Loucy (cell line): ENCODE measurements around the gene OCEL1.

Source experiments
- H2AFZ ChIP-seq: fragments of 200-600 bp; sonication (generic); 2 replicates; pipeline ENCODE4 v1.6.0; 2016; ENCODE audit warnings: antibody characterized with exemption, mild to moderate bottlenecking, low read length, moderate library complexity
- H3F3A ChIP-seq: fragments of 200-600 bp; 2 replicates; pipeline ENCODE4 v1.6.0; 2016; ENCODE audit warnings: antibody characterized with exemption, low read depth, mild to moderate bottlenecking
- H3K27me3 ChIP-seq: fragments of 200-600 bp; sonication (generic); 2 replicates; pipeline ENCODE4 v1.6.1; 2014; ENCODE audit warnings: low read length, mild to moderate bottlenecking; ENCODE audit not compliant: insufficient read depth, poor library complexity, severe bottlenecking
- H3K36me3 ChIP-seq: fragments of 200-600 bp; sonication (generic); 2 replicates; pipeline ENCODE4 v1.6.1; 2016; ENCODE audit warnings: low read length; ENCODE audit not compliant: insufficient read depth
- H3K4me1 ChIP-seq: fragments of 200-600 bp; sonication (generic); 2 replicates; pipeline ENCODE4 v1.5.1; 2014; ENCODE audit warnings: low read length, mild to moderate bottlenecking; ENCODE audit not compliant: insufficient read depth, poor library complexity, severe bottlenecking
- H3K4me2 ChIP-seq: fragments of 200-600 bp; sonication (generic); 2 replicates; pipeline ENCODE4 v1.6.0; 2014; ENCODE audit warnings: antibody characterized with exemption, low read length, low read depth, mild to moderate bottlenecking; ENCODE audit not compliant: poor library complexity, severe bottlenecking
- H3K4me3 ChIP-seq: fragments of 200-600 bp; sonication (generic); 2 replicates; pipeline ENCODE4 v1.5.1; 2014; ENCODE audit warnings: low read length, mild to moderate bottlenecking, mixed read lengths; ENCODE audit not compliant: poor library complexity, severe bottlenecking
- H3K79me2 ChIP-seq: fragments of 200-600 bp; sonication (generic); 2 replicates; pipeline ENCODE4 v1.6.1; 2014; ENCODE audit warnings: low read length; ENCODE audit not compliant: insufficient read depth
- H3K9ac ChIP-seq: fragments of 200-600 bp; sonication (generic); 2 replicates; pipeline ENCODE4 v1.6.0; 2014; ENCODE audit warnings: mild to moderate bottlenecking, low read depth, low read length, moderate library complexity; ENCODE audit not compliant: poor library complexity, severe bottlenecking
- H3K9me2 ChIP-seq: fragments of 200-600 bp; sonication (generic); replicated peaks from 2 replicates; pipeline ENCODE4 v1.6.1; 2016; ENCODE audit warnings: low read depth, low read length, mixed read lengths
- H3K9me3 ChIP-seq: fragments of 200-600 bp; sonication (generic); 2 replicates; pipeline ENCODE4 v1.6.1; 2014; ENCODE audit warnings: mild to moderate bottlenecking, antibody characterized with exemption, low read length, low read depth; ENCODE audit not compliant: insufficient read depth
- H4K20me1 ChIP-seq: fragments of 200-600 bp; sonication (generic); 2 replicates; pipeline ENCODE4 v1.6.0; 2014; ENCODE audit warnings: antibody characterized with exemption, low read length, mild to moderate bottlenecking; ENCODE audit not compliant: insufficient read depth, poor library complexity, severe bottlenecking
- CTCF ChIP-seq: fragments of 200-600 bp; sonication (generic); conservative IDR thresholded peaks from 2 replicates; pipeline ENCODE4 v1.5.1; 2014; ENCODE audit warnings: mild to moderate bottlenecking, antibody characterized with exemption, low read length
- EZH2phosphoT487 ChIP-seq: fragments of 200-600 bp; IDR thresholded peaks from 2 replicates; pipeline ENCODE4 v1.6.1; 2018; ENCODE audit warnings: antibody characterized with exemption, mild to moderate bottlenecking, moderate library complexity, borderline replicate concordance

The OCEL1 gene

GRCh38 chr19:17200408-17201079 lies 25.5 kb upstream of the OCEL1 start:
- no peak for TF ChIP-seq CTCF
- no peak for TF ChIP-seq EZH2phosphoT487
- Histone ChIP-seq H3K4me2 (no peak overlapping the region), H3K9me2 (no peaks in the 10 kb centered on the region), H3K79me2 (no peaks in the 10 kb centered on the region), H3K4me1 (no peaks in the 10 kb centered on the region), H3K9me3 (no peaks in the 10 kb centered on the region), H3F3A (no peaks in the 10 kb centered on the region), H3K4me3 (no peak overlapping the region), H3K9ac (no peak overlapping the region), H3K36me3 (peaks cover 57% of the 10 kb centered on the region; the same call in 1 of the 2 replicates), H3K27me3 (no peaks in the 10 kb centered on the region), H4K20me1 (no peaks in the 10 kb centered on the region), H2AFZ (no peak overlapping the region)

GRCh38 chr19:17202249-17202648 lies 23.8 kb upstream of the OCEL1 start:
- Histone ChIP-seq H3F3A (no peaks in the 10 kb centered on the region), H3K4me2 (no peak overlapping the region), H3K9me2 (no peaks in the 10 kb centered on the region), H2AFZ (no peak overlapping the region), H3K27me3 (no peaks in the 10 kb centered on the region), H3K9me3 (no peaks in the 10 kb centered on the region), H3K79me2 (no peaks in the 10 kb centered on the region), H4K20me1 (no peaks in the 10 kb centered on the region), H3K4me1 (no peaks in the 10 kb centered on the region), H3K4me3 (no peak overlapping the region), H3K9ac (no peak overlapping the region), H3K36me3 (peaks cover 62% of the 10 kb centered on the region; the same call in 1 of the 2 replicates)
- no peak for TF ChIP-seq EZH2phosphoT487

GRCh38 chr19:17202713-17203112 lies 23.3 kb upstream of the OCEL1 start:
- no peaks in the 10 kb centered on the region for H3K79me2 ChIP-seq
- no peaks in the 10 kb centered on the region for H3K9me2 ChIP-seq
- no peak overlapping the region for H3K4me3 ChIP-seq
- H2AFZ ChIP-seq = no peak overlapping the region
- H3K9ac ChIP-seq = no peak overlapping the region
- no peaks in the 10 kb centered on the region for H3F3A ChIP-seq
- TF ChIP-seq EZH2phosphoT487 (no peak), CTCF (no peak)
- peaks cover 61% of the 10 kb centered on the region; the same call in 1 of the 2 replicates for H3K36me3 ChIP-seq
- H3K9me3 ChIP-seq = no peaks in the 10 kb centered on the region
- H4K20me1 ChIP-seq = no peaks in the 10 kb centered on the region
- no peaks in the 10 kb centered on the region for H3K4me1 ChIP-seq
- no peaks in the 10 kb centered on the region for H3K27me3 ChIP-seq
- H3K4me2 ChIP-seq = no peak overlapping the region
